B cell (primary cell): ENCODE results near the gene USP6NL.

Experiments
- CTCF ChIP-seq: fragments of 200-600 bp; IDR thresholded peaks from one replicate; pipeline ENCODE4 v1.8.0; 2022; ENCODE audit warnings: antibody characterized with exemption, mild to moderate bottlenecking
- EZH2 ChIP-seq: IDR thresholded peaks from 2 replicates; pipeline ENCODE4 v1.6.1; 2012; ENCODE audit warnings: borderline replicate concordance, low read depth, mild to moderate bottlenecking, moderate library complexity, low read length; ENCODE audit not compliant: insufficient read depth, poor library complexity, severe bottlenecking

- TF ChIP-seq CTCF = no peak
- TF ChIP-seq EZH2 = no peak
Observed at GRCh38 chr10:11431216-11431555, 180.3 kb downstream of the USP6NL start.
